ENCODE measurements around the gene TNS4. TPM values are rescaled to one million over a fixed set of nuclear protein-coding genes. Genes with fewer than 3 reads are reported as not detected.
A peak's percentile ranks its signal among the peaks of the same experiment; 100 is the strongest.

The TNS4 gene
- total RNA-seq, 1 donor from 2014 or later: not detected

DNA sequence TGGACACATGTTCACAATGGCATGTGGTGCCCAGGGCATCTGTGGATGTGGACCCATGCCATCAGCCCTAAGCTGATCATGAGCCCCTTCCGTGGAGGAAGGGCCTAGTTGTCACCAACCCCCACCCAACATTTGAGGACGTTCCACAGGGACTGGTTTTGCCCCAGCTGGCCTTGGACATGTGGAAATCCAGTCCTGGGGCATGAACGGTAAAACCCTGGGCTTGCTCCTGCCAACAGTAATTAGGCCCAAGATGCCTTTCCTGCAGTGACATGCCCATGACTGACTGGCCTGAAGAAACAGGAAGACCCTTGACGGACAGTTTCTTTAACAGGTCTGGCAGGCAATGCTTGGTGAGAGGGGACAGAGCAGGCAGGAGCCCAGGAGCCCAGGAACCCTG is 7.7 kb downstream of the TNS4 start:
- DNase-seq (ENCODE audit: low read depth in 2 of 2): no peak

DNA sequence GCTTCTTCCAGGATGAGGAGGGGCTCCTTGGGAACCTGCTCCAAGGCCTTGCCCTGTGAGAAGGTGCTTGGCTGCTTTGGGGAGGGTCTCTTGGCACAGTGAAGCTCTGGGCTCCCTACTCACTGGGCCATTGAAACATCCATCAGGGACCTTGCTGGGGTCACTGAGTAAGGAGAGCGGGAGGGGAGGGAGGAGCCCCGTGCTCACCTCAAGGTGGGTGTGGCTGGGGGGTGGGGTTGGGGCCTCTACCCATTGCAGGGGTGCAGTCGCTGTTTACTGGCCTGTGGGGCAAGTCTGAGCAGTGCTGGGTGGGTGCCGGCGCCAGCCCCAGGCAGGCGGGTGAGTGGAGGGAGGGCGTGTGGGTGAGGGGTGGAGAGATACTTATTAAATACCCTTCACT is 9.9 kb downstream of the TNS4 start:
- no peak for DNase-seq (ENCODE audit: low read depth in 2 of 2)

DNA sequence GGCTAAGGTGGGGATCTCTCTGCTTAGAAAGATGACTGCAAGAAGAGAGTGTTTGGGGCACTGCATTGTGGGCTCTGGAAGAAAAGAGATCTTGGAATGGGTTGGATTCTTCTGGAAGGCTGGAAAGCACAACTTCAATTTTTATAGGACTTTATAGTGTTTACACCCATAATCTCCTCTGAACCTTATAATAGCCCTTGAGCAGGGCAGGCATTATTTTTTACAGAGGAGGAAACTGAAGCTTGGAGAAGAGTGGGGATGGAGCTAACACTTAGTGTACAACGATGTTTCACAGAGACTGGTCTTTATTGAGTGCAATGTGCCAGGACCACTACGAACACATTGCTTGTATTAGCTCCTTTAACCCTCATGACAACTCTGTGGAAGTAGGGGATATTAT is 10.4 kb downstream of the TNS4 start:
- no peak for DNase-seq (ENCODE audit: low read depth in 2 of 2)

DNA sequence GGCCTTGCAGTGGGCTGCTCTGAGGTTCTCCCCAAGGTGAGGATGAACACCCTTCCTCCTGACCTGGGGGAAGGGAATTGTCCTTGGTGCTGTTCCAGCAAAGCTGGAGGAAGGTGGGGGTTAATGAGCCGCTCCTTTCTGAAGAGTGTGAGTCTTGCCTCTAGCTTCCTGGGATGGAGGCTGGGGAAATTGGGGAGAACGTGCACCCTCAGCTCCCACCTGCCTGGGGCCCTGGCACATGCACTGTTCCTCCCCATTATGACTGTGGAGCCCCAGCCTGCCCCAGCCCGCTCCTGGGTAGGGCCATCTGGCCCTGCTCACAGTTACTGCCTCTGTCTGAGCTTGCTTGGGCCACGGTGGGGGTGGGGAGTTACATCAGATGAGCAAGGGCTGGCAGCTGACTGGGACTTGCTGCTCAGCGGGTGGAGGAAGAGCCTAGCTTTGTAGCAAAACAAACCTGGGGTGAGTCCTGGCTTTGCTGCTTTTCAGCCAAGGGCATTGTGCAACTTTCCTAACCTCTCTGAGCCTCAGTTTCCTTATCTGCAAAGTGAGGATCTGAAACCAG is 11.1 kb downstream of the TNS4 start:
- DNase-seq (ENCODE audit: low read depth in 2 of 2): no peak

DNA sequence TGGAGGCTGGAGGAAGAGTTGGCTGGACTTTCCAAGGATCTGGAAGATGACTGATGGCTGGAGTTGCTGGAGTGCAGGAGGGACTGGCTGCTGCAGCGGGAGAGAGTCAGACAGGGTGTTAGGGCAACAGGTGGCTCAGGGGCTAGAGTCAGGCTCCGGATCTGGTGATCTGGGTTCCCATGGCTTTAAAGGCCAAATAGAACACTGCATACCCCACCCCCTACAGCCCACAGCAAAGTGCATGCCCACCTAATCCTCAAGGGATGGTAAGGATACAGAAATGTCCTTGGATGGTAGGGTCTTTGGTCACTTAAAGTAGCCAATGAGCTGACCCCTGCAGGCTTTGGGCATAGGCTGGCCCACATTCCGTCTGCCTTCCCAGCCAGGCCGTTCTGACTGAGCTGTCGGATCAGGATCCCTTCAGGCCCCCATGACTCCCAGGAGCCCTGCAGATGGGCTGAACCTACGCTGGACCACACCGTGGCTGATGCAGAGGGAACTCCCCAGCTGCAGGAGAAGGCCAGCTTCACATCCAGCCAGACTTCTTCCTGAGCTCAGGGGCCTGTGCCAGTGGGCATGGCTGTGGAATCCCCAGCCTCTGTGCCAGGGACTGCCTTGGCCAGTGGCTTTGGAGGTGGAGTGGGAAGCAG is 13.9 kb downstream of the TNS4 start:
- no peak for DNase-seq (ENCODE audit: low read depth in 2 of 2)

DNA sequence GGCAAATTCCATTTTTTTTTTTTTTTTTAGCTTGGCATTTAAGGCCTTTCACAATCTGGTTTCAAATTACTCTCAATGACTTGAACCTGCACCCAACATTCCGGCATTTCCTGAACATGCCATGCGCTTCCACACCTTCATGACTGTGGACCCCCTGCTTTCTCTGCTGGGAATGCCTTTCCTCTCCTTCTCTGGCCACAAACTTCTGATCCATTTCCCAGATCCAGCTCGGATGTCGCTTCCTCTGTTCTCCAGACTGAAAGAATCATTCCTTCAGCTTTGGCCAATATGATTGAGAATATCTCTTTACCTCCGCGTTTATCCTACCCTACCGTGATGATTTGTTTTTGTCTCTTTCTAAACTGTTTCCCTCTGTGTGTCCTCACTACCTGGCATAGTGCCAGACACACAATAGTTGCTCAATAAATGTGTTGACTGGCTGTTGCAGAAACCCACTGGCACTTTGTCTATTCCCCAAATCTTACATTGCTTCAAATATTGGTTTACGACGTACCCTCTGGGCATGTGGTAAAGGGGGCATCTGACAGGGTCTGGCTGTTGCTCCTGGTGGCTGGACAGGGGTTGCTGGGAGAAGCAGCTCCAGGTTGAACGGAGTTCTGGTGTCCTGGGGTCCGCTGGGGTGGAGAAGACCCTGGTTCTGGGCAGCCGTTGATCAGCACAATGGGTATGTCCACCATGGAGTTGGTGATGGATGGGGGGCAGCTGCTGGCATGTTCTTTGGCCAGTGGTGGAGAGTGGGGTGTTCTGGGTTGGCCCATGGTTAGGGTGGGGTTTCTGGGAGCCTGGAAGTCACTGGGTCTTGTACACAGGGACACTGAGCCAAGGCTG is 14.7 kb downstream of the TNS4 start:
- no peak for DNase-seq (ENCODE audit: low read depth in 2 of 2)

DNA sequence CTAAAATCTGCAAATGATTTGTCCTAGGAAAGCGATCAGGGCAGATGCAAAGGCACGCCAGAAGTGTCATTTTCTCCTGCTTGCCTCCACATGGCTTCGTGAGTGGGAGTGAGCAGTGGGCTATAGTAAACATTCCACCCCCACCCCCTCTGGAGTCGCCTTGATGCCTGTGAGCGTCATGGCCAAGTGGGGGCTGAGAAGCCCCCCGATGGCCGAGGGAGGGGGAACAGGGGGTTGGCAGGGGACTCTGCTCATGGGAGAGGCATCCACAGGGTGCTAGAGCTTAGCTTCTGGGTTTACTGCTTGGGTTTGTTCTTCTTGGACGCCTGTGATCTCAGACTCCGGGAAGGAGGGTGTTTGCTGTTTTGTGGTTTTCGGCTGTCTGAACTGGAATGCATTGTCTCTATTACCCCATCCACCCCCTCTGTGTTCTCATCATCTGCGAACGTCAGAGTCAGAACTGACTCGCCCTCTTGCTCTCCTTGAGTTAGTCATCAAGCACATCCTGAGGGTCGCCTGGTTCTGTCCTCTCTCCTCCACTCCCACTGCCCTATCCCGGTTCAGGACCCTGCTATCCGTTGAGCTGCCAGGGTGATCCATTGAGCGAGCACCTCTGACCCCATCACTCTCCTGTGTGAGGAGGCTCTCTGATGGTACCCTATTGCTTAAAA is 15.4 kb downstream of the TNS4 start:
- peak in 1 of 2 donors; percentile 52 for DNase-seq (ENCODE audit: low read depth in 2 of 2)

DNA sequence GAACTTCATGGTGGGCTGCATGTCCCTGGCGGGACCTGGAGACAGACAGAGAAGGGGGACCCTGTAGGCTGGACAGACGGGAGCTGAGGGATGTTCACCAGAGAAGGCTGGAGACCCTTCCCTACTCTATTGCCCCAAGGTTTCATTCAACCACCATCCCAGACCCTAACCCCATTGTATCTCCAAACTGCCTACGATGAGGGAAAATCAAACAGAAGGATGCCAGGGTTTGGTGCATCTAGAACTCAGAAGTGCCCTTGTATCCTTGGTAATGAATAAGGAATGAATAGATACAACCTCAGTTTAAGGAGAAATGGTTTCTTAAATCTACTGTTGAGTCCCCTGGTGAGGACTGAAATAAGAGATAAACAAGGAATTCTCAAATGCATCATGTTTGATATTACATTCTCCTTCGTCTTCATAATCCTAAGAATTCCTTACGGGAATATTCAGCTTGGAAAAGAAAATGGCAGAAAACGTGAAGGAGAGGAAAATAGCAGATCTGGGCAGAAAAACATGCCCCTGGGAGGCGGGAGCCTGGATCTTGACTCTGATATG is 16.4 kb downstream of the TNS4 start:
- DNase-seq (ENCODE audit: low read depth in 2 of 2): no peak

DNA sequence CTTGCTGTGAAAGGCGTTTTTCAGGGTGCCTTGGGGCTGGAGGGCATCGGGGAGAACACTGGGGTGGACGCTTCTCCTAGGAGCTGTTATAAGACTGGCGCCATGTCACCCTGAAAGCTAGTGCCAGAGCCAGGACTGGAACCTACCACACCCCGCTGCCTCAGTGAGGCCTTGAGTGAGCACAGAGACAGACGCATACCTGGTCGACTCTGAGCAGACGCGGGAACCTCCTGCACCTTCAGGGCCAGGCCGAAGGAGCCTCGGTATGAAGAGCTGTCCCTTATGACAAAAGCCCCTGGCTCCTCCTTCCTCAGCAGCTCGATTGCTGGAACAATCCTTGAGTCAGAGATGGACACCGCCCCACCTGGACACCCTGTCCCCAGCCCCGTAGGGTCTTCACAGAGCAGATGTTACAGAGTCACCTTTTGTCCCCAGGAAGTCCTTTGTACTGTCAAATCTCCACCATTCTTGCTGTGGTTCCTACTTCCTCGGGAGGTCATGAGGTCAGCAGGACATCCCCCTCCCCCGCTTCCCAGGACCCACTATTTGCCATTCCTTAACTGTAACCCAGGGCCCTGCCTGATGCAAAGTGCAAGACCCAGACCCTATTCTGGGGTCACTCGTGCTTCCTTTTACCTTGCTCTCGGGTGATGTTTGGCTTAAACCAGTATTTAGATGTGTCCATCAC is 17.0 kb downstream of the TNS4 start:
- no peak for DNase-seq (ENCODE audit: low read depth in 2 of 2)

DNA sequence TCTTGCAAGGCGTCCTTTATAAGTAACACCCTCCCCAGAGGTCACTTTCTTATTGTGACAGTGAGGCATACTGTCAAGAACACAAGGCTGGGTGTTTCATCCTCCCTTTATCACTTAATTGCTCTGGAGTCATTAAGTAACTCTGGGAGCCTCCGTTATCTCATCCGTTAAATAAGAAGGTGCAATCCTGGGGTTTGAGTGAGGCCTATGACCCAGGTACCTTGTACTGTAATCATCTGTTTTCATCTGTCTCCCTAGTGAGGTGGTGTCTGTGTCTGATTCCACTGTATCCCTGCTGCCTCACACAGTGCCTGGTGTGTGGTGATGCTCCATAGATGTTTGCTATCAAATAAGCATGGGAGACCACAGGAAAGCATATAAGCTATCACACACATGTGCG is 17.7 kb downstream of the TNS4 start:
- no peak for DNase-seq (ENCODE audit: low read depth in 2 of 2)

DNA sequence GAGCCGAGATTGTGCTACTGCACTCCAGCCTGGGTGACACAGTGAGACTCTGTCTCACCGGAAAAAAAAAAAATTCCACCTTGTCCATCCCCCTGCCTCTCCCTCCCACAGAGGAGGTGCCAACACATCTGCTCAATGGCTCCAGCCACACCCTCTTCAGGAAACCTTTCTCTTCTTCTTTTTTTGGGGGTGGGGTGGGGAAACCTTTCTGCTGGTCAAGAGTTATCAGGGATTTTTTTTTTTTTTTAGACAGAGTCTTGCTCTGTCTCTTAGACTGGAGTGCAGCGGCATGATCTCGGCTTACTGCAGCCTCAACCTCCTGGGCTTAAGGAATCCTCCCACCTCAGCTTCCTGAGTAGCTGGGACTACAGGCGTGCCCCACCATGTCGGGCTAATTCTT is 18.7 kb downstream of the TNS4 start:
- DNase-seq (ENCODE audit: low read depth in 2 of 2): no peak

DNA sequence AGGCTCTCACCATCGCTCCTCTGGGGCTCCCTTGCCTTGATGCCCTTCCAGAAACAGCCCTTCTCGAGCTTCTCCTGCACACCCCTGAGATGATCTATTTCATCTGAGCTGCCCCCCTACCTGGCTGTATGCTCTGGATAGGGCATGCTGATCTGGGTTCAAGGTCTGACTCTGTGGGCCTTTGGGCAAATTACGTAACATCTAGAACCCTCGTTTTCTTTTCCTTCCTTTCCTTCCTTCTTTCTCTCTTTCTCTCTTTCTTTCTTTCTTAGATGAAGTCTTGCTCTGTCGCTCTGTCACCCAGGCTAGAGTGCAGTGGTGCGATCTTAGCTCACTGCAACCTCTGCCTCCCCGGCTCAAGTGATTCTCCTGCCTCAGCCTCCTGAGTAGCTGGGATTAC is 20.3 kb downstream of the TNS4 start:
- no peak for DNase-seq (ENCODE audit: low read depth in 2 of 2)

DNA sequence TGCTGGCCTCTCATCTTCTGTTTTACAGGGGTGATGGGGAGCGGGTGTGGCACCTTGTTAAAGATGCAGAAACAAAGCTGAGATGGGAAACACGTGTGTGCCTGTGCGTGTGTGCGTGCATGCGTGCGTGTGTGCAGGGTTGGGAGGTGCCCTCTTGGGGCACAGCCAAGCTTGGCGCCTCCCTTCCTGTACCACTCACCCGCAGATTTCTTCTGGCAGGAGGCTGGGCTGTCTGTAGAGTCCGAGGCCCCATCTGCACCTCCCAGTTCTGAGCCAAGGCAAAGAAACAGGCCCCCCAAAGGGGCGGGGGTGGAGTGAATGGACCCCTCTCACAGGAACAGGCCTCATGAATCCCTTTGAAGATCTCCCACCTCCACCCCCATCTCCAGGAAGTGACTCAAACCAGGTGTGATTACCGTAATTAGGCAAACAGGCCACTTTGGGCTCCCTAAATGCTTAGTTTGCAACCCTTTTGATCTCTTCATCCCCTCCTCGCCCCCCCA is 20.9 kb downstream of the TNS4 start:
- peak in 1 of 2 donors; percentile 16 for DNase-seq (ENCODE audit: low read depth in 2 of 2)

DNA sequence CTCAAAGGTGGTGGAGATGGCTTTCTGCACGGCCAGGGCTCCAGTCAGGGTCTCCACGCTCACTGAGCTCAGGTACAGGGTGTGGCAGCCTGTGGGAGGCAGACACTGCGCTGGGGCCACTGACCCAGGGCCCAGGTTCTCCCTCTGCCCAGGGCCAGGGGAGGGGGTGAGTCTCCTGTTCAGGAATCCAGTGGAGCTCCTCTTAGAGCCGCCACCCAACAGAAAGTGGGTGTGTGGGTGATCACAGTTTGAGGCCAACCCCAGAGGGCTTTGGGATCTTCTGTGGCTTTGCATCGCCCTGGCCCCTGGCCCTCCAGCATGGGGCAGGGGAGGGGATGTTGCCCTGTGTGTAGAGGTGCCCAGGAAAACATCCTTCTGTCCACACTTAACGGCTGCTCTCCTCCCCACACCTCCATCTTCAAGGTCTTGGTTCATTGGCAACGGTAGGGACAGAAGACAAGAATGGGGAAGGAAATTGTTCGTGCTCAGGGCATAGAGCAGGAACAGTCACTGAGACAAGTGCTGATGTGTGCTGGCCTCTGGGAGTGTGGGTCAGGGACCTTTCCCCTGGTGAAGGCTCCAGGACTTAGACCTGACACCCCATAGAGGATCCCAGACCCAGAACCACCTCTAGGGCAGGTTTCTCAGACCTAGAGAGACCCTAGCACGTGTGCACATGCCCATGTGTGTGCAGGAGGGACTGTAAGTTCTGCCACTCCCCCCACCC is 21.5 kb downstream of the TNS4 start:
- no peak for DNase-seq (ENCODE audit: low read depth in 2 of 2)

DNA sequence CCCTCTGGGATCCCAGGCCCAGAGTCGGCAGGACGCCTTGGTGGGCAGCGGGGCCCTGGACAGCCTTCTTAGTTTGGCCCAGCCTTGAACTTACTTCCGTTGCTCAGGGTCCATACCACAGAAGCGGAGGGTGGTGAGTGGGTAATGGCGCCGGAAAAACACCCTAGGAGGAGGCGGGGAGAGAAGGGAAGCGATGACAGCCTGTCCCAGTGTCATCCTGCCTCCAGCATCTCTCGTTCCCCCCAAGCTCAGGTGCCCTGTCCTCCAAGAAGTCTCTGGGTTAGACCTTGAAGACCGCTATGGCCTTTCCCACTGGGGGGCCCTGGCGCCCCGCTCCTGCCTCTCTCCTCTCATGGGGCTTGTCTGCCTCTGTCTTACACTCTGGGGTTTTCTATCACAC is 22.9 kb downstream of the TNS4 start:
- no peak for DNase-seq (ENCODE audit: low read depth in 2 of 2)

DNA sequence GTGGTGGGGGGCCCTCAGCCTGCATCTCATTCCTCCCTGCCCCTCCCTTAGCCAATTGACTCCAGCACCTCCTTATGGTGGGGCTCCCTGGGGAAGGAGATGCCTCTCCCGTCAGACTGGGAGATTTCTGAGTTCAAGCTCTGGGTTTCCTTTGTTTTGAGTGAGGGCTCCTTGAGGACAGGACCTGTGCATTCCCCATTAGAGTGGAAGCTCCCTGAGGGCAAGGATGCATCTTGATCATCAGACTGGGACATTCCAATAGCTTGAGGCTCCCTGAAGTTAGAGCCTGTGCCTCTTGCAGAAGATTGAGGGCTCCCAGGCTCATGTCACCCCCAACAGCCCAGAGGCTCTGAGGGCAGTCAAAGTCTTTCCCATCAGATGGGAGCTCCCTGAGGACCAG is 23.6 kb downstream of the TNS4 start:
- no peak for DNase-seq (ENCODE audit: low read depth in 2 of 2)

DNA sequence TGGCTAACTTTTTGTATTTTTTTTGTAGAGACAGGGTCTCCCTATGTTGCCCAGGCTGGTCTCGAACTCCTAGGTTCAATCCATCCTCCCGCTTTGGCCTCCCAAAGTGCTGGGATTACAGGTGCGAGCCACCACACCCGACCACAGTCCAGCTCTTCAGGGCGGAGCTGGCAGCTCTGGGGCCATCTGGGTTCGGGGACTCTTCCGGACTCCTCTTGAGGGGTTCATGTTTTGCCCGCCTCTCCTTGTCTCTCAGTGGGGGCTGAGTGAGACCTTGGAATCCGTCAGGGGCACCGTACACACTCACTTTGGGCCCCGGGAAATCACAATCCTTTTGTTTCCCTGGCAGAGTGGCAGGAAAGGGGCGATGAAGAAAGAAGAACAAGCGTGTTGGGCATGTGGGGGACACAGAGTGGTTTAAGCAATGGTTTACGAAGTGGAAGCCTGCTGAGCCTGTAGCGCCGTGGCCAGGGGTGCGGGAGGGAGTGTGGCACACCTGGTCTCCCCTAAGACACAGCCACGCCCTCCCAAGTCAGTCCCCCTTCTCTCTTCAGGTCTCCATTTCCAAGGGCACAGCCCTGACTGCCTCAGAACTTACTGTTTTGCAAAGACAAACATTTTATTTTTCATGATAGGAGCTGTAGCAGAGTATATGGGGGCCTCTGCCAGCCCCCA is 26.1 kb downstream of the TNS4 start:
- DNase-seq (ENCODE audit: low read depth in 2 of 2): no peak

DNA sequence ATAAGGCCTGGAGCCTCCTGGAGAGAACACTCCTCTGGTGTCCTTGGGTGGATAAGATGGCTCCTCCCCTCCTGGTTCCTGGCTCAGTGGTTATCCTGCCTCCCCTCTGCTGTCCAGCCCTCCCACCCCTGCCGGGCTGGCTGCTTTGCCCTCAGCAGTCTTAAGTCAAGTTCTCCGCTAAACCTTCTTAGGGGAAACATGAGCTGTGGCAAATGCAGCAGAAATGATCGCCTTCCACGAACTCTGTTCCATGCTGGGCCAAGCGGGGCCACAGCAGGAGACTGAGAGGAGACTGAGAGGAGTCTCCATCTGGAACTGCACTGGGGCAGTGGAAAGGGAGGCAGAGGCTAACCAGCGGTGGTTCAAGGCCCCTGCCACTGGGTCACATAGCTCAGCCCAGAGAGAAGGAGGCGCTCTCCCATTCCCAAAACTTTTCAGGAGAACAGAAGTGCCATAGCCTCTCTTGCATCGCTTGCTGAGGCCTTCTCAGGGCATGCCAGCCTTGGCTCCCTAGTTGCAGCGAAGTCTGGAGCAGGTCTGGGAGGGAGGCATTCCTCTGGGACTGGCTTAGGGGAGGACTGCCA is 26.9 kb downstream of the TNS4 start:
- no peak for DNase-seq (ENCODE audit: low read depth in 2 of 2)

DNA sequence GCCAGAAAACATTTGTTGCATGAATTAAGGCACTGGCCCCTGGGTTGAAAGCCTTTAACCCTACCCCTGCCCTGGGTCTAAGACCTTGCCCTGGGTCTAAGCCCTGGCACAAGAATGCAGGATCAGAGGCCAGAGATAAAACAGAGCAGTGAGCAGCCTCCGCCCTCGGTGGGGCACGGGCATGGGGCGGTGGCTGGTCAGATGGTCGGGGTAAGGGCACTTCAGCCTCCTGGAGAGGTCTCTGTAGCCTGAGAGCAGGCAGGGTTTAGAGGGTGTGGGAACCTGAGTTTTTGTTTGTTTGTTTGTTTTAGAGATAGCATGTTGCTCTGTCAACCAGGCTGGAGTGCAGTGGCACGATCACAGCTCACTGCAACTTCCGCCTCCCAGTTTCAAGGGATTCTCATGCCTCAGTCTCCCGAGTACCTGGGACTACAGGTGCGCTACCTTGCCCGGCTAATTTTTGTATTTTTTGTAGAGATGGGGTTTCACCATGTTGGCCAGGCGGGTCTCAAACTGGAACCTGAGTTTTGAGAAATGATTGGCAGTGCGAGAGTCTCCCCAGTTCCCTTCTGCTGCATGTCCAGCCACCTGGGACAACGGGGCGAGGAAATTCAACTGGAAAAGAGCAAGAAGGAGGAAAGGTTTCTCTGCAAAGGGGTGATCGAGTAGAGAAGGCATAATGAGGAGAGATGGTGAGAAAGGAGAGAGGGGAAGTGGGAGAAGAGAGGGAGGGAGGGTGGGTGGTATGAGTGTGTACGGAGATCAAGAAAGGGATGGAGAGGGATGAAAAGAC is 27.7 kb downstream of the TNS4 start:
- no peak for DNase-seq (ENCODE audit: low read depth in 2 of 2)
